ENCODE results near the gene GLRX3. TPM values are rescaled to one million over a fixed set of nuclear protein-coding genes. Genes with fewer than 3 reads are reported as not detected.
A peak's percentile ranks its signal among the peaks of the same experiment; 100 is the strongest.

Gene GLRX3
- total RNA-seq, 2 donors from 2014 or later, result 50.0 to 86.5 TPM

DNA sequence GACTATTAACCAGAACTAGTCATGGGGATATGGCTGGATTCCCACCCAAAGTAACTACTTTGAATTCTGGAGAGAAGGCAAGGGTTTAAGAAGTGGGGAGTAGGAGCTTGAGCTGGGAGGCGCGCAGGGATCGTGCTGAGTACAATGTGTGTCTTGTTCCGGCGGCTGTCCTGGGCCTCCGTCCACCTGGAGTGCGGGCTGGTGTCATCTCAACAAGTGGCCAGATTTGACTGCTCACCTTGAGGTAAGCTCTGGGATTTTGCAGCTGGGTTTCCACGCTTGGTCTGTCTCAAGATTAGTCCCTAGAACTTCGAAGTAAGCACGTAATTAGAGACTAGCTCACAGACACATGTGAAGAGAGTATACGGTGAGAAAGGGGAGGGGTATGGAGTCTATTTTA is 49.4 kb downstream of the GLRX3 start:
- no peak for TF ChIP-seq CTCF (IDR thresholded peaks at IDR 0.05)
- Histone ChIP-seq H3K9me3 (no peaks in the 10 kb centered on the region), H3K4me3 (no peak overlapping the region), H3K36me3 (no peaks in the 10 kb centered on the region), H3K9ac (ENCODE audit: low read depth in 2 of 2, low read length in 2 of 2) (peak overlapping the region in 1 of 2 donors; percentile 12), H3K27ac (no peak overlapping the region), H3K27me3 (no peaks in the 10 kb centered on the region), H3K4me1 (no peaks in the 10 kb centered on the region)
- intact Hi-C loops (cut with DNase I), result no loop called here
- no peak for DNase-seq

DNA sequence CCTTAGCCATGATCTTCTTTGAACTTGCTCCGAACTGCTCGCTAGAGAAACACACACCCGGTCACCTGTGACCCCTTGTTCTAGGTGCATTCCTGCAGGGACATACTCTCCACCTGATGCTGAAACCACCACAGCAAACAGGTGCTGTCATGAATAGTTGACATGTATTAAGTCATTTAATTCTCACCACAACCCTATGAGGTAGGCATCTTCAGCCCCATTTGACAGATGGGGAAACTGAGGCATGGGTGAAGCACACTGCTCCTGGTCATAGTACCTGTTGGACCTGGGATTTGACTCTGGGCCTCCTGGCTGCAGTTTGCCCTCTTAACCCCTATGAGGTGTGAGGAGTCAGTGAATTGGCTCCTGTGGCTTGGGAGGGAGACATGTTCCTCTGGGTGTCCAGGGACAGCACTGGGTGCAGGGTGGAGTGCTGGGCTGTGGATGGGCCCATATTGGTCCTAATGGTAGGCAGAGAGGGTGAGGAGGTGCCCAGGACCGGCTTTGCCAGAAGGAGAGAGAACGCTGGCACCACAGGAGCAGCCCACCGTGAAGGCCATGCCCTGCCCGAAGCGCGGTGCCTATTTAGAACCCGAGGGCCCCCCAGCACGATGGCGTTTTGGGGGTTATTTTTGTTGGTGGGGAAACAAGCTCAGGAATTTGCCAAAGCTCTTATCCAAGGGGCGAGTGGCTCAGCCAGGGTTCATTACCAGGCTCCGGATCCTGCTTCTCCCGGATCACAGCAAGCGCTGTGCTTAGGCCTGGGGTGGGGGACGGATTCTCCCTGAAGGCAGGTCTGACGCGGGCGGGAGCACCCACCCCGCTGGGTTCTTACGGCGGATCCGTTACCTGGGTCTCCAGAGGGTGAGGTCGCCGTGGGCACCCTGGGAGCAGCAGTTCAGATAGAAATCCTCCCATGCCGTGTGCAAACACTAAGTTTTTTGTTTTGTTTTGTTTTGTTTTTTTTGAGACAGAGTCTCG is 52.3 kb downstream of the GLRX3 start:
- no peak for DNase-seq
- no peak overlapping the region for H3K4me3 ChIP-seq
- H3K36me3 ChIP-seq, result no peaks in the 10 kb centered on the region
- H3K27ac ChIP-seq, result no peak overlapping the region
- no peak overlapping the region for H3K9ac ChIP-seq (ENCODE audit: low read depth in 2 of 2, low read length in 2 of 2)
- intact Hi-C loops (cut with DNase I), result no loop called here
- no peaks in the 10 kb centered on the region for H3K4me1 ChIP-seq
- TF ChIP-seq CTCF (IDR thresholded peaks at IDR 0.05), result no peak
- no peaks in the 10 kb centered on the region for H3K9me3 ChIP-seq
- H3K27me3 ChIP-seq, result no peaks in the 10 kb centered on the region

DNA sequence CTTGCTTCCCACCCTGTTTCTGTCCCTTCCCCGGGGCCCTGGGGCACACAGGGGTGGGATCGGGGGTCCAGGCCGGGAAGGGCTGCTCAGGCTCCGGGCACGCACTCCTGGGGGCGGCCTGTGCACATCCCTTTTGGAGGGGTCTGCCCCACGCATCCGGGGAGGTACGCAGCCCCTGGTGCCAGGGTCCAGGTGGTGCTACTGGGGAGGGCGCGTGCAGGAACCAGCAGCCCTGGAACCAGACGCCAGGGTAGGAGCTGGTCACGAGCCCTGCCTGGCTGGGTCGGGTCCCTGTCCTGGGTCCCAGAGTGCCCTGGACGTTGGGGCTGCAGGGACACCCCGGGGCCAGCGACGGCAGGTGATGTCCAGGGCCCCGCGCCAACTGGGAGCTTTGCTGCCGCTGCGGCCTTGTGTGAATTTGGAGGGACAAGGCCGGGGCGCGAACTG is 53.4 kb downstream of the GLRX3 start:
- no peak overlapping the region for H3K27ac ChIP-seq
- H3K27me3 ChIP-seq, result no peaks in the 10 kb centered on the region
- no peaks in the 10 kb centered on the region for H3K4me1 ChIP-seq
- no peaks in the 10 kb centered on the region for H3K36me3 ChIP-seq
- H3K9me3 ChIP-seq, result no peaks in the 10 kb centered on the region
- DNase-seq, result no peak
- no peak overlapping the region for H3K9ac ChIP-seq (ENCODE audit: low read depth in 2 of 2, low read length in 2 of 2)
- no peak overlapping the region for H3K4me3 ChIP-seq
- no peak for TF ChIP-seq CTCF (IDR thresholded peaks at IDR 0.05)
- intact Hi-C loops (cut with DNase I), result loop anchor here (5.0 kb wide), 2 partner anchors 1598 to 1683 kb away; no protein-coding TSS in a partner anchor

GRCh38 chr10:130190055-130190736 is 54.0 kb downstream of the GLRX3 start:
- Histone ChIP-seq H3K27me3 (no peaks in the 10 kb centered on the region), H3K36me3 (no peaks in the 10 kb centered on the region), H3K27ac (no peak overlapping the region), H3K9ac (ENCODE audit: low read depth in 2 of 2, low read length in 2 of 2) (peak overlapping the region in 1 of 2 donors; percentile 68), H3K4me3 (peak overlapping the region; percentile 63), H3K9me3 (no peaks in the 10 kb centered on the region), H3K4me1 (no peaks in the 10 kb centered on the region)
- intact Hi-C loops (cut with DNase I), result loop anchor here (5.0 kb wide), 2 partner anchors 1597 to 1682 kb away; no protein-coding TSS in a partner anchor
- peak; percentile 92 for DNase-seq
- peak; percentile 100 for TF ChIP-seq CTCF (IDR thresholded peaks at IDR 0.05)

GRCh38 chr10:130190737-130191115 is 54.5 kb downstream of the GLRX3 start:
- peak overlapping the region in 1 of 2 donors; percentile 68 for H3K9ac ChIP-seq (ENCODE audit: low read depth in 2 of 2, low read length in 2 of 2)
- no peak overlapping the region for H3K27ac ChIP-seq
- peak overlapping the region; percentile 63 for H3K4me3 ChIP-seq
- TF ChIP-seq CTCF (IDR thresholded peaks at IDR 0.05), result no peak
- H3K9me3 ChIP-seq, result no peaks in the 10 kb centered on the region
- H3K36me3 ChIP-seq, result no peaks in the 10 kb centered on the region
- no peak for DNase-seq
- no peaks in the 10 kb centered on the region for H3K27me3 ChIP-seq
- H3K4me1 ChIP-seq, result no peaks in the 10 kb centered on the region
- intact Hi-C loops (cut with DNase I), result loop anchor here (5.0 kb wide), 2 partner anchors 1597 to 1682 kb away; no protein-coding TSS in a partner anchor

All from colonic mucosa (tissue), 4 donors.